GM10847 (cell line): ENCODE results near the gene NME9.

Source experiments
- POLR2A ChIP-seq: IDR thresholded peaks from 2 replicates; pipeline ENCODE4 v1.6.1; 2011; ENCODE audit not compliant: insufficient read length; ENCODE audit errors: extremely low read depth

NME9 gene

DNA sequence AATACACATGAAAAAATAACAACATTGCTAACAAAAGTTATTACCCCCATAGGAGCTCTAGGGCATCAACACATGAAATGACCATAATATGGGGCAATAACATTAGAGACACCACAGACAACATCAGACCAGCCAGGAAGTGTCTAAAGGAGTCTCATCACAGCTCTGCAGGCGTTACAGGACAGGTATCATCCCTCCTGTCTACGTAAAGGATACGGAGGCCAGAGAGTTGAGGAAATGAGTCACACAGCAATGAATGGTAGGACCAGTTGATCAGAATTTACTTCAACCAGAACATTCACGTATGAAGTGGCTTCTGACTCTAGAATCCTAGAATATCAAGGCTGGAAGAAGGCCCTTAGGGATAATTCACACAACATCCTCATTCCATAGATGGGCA, 1.8 kb downstream of the NME9 start:
- no peak for TF ChIP-seq POLR2A

- TF ChIP-seq POLR2A, result no peak
These were observed 2.6 kb downstream of the NME9 start for GRCh38 chr3:138326866-138327595.

- no peak for TF ChIP-seq POLR2A
These were observed 3.7 kb downstream of the NME9 start for GRCh38 chr3:138325990-138326389.

DNA sequence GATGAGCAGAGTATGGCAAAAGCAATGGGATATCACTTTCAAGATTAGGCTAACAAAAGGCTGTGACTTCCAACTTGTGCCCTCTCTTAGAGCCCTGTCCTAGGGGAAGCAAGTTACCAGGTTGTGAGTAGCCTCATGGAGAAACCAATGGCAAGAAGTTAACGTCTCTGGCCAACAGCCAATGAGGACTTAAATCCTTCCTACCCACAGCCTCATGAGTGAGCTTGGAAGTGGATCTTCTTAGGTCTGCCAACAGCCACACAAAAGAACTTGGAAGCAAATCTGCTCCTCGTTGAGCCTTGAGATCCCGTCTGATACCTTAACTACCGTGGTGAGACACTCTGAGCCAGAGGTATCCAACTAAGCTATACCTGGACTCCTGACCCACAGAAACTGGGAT, 5.7 kb downstream of the NME9 start:
- no peak for TF ChIP-seq POLR2A

DNA sequence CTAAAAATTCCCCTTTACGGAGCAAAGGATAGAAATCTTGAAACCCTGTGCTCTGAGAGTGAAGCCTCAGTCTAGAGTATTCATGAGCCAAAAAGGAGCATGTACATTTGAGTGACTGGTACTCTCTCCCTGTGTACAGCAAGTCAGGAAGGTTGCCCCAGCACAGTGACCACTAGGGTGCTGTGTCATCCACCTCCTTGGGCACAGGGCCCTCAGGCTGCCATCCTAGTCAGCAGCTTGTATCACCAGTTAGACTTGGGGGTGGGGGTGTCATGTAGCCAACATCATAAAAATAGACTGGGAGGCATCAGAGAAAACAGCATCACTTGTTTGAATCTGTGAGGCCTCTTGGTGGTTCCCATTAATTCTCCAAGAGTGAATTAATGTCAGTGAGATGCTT, 12.0 kb downstream of the NME9 start:
- TF ChIP-seq POLR2A, result no peak

- TF ChIP-seq POLR2A, result no peak
These were observed 14.9 kb downstream of the NME9 start for GRCh38 chr3:138314751-138315150.

DNA sequence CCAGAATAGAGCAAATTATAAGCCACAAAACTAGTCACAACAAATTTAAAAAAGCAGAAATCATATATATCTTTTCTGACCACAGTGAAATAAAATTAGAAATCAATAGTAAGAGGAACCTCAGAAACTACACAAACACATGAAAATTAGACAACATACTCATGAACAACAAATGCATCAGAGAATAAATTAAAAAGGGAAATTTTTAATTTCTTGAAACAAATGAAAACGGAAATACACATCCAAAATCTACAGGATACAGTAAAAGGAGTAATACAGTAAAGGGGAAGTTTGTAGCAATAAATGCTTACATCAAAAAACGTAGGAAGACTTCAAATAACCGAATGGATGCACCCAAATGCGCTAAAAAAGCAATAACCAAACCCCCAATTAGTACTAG, 19.2 kb downstream of the NME9 start:
- TF ChIP-seq POLR2A, result no peak

GRCh38 chr3:138308783-138309182, 20.9 kb downstream of the NME9 start:
- TF ChIP-seq POLR2A, result no peak

- TF ChIP-seq POLR2A, result no peak
These were observed 21.8 kb downstream of the NME9 start for GRCh38 chr3:138307899-138308298.

- TF ChIP-seq POLR2A, result no peak
These were observed 26.2 kb downstream of the NME9 start for GRCh38 chr3:138303474-138303873.

GRCh38 chr3:138300647-138301046, 29.0 kb downstream of the NME9 start:
- no peak for TF ChIP-seq POLR2A

- no peak for TF ChIP-seq POLR2A
These were observed 31.8 kb downstream of the NME9 start for GRCh38 chr3:138297876-138298275.

DNA sequence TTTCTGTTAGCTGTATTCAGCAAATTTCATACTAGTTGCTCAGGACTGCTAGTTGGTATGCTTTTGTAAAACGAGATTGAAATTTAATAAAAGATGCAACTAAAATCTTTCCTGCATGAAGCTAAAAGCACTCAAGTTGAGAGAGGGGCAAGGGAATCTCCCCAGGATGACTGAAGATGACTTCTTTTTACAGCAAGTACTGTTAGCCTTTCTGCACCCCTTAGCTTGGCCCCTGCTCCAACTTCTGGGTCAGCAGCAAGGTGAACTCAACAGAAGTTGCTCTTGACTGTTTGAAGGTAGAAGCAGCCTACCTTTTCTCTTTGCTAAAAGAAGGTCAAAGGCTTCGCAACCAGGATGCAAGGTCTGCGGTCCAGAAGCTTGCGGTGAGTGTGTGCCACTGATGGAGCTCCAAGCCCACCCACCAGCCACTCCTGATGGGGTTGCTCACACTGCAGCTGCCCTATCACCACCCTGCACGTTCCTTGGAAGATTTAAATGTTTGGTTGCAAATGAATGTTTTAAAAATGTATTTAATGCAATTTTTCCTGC, 32.5 kb downstream of the NME9 start:
- no peak for TF ChIP-seq POLR2A

DNA sequence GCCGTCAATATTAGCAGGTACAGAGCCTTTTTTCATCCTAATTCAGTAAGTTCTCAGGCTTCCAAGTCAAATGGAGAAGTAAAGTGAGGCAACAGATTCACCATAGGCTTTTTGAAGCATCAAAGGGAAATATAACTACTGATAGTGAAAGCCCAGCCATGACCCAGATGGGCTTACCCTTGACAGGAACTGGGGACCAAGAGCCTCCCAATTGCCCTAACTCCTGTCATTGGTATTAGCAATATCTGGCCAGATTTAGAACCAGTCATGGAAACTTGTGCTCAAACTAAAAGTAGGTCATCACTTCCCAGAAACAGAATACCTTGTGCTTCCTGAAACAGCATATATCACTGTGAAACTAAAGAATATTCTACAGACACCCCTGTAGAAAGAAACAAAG, 33.0 kb downstream of the NME9 start:
- no peak for TF ChIP-seq POLR2A

DNA sequence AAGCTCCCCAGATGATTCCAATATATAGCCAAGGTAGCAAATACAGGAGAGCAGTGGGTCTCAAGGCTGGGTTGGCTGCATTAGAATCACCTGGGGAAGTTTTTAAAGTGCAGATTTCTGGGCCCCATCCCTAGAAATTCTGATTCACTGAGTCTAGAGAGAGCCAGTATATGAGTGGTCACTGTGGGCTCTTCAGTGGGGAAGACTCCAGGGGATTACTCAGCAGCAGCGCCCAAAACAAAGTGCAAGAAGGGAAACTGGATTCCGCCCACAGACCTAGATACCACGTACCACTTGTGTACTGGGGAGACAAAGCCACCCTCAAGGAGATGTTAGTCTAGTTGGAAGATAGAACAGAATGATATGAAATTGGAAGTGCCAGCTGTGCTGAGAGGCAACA, 40.0 kb downstream of the NME9 start:
- no peak for TF ChIP-seq POLR2A

DNA sequence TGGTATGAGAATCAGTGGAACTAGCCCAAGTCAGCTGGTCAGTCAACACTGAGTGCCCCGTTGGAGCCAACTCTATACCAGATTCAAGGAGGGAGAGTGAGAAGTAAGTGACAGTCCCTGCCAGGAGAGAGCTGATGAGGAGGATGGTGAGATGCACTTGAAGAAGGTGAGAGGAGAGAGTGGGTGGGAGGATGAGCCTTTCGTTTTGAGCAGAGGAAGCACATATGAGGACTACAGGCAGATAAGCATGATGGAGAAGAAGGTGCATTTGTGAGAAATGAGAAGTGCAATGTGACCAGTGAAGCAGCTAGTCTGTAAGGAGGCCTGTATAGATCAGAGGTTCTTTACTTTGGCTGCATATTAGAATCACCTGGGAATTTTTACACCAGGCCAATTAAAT, 40.4 kb downstream of the NME9 start:
- TF ChIP-seq POLR2A, result no peak

DNA sequence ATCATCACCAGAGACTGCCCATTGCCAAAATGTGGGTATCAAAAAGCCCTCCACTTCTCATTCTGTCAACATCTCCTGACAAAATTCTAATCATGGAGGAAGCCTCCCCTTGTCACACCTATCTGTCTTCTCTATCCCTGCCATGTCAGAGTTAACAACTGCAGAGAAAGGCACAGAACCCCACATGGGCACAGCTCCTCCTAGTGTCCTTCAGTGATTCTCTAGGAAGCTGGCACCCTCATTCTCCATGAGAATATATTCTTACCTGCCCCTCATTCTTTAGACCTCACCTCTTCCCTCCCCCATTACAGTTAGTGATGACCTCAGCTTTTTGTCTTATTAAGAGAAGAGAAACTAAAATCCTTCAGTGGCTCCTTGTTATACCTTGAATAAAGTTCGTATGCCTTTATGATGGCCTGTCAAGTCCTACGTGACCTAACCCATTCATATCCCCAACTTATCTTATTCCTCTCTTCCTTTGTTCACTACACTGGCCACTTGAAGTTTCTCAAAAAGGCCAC, 44.6 kb downstream of the NME9 start:
- no peak for TF ChIP-seq POLR2A

DNA sequence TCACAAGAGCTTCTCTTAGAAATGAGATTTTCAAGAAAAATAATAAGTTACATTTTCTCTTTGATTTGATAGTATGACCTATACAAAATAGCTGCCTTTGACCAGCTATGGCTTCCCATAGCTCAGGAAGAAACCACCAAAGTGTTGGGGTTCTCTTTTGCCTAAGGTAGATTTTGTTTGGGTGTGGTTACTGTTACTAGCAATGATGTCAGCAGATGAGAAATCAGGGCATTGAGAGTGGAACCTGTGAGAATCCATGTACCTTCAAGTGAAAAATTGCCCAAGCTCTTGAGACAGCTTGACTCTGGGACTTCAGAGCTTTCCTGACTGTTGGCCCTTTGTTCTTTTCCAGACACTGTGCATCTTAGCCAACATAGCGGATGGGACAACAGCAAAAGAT, 45.6 kb downstream of the NME9 start:
- TF ChIP-seq POLR2A, result no peak

GRCh38 chr3:138282836-138283235, 46.8 kb downstream of the NME9 start:
- TF ChIP-seq POLR2A, result no peak
